HEK293 (cell line): ENCODE results near the gene DOCK4.

Experiments used
- CTCF ChIA-PET: fragments of 350-600 bp; formaldehyde crosslinking; extraction: SDS; loops from one replicate; lab custom pipeline; 2021; ENCODE audit warnings: antibody characterized with exemption; lab: Yijun Ruan, JAX
- POLR2A ChIA-PET: fragments of 300-600 bp; formaldehyde crosslinking; extraction: SDS; loops from one replicate; lab custom pipeline; 2020; ENCODE audit warnings: antibody characterized with exemption, inconsistent platforms; lab: Yijun Ruan, JAX
- H3K27ac ChIP-seq: fragments of 200-500 bp; sonication (Bioruptor generic); 2 replicates; pipeline ENCODE4 v1.5.1; 2014; ENCODE audit warnings: low read depth, low read length, control low read depth, inconsistent platforms; ENCODE audit errors: extremely low read depth
- H3K36me3 ChIP-seq, 2 experiments: fragments of 200-500 bp in 1 of 2; sonication (Bioruptor generic) in 1 of 2; 1 replicate in 1 of 2; 2 replicates in 1 of 2; pipeline ENCODE4 v1.5.1; 2014 to 2017; ENCODE audit warnings: inconsistent platforms in 2 of 2, low read length in 2 of 2; ENCODE audit not compliant: control insufficient read depth in 2 of 2, insufficient read depth in 1 of 2
- H3K4me1 ChIP-seq: fragments of 200-500 bp; sonication (Bioruptor generic); 2 replicates; pipeline ENCODE4 v1.5.1; 2014; ENCODE audit warnings: mild to moderate bottlenecking, low read length, inconsistent platforms; ENCODE audit not compliant: control insufficient read depth, insufficient read depth
- H3K4me3 ChIP-seq: 2 replicates; pipeline ENCODE4 v1.5.1; 2011; ENCODE audit warnings: low read depth, mild to moderate bottlenecking, control low read depth, low read length, moderate library complexity
- H3K9me3 ChIP-seq: fragments of 200-500 bp; sonication (Bioruptor generic); 2 replicates; pipeline ENCODE4 v1.5.1; 2014; ENCODE audit warnings: low read depth, low read length, inconsistent platforms; ENCODE audit not compliant: control insufficient read depth, insufficient read depth
- BCL11B ChIP-seq: fragments of 450-650 bp; formaldehyde crosslinking; IDR thresholded peaks from 2 replicates; pipeline ENCODE4 v1.5.1; 2016; ENCODE audit warnings: low read depth, missing biosample characterization, missing genetic modification characterization
- GLI2 ChIP-seq: fragments of 450-650 bp; formaldehyde crosslinking; IDR thresholded peaks from 2 replicates; pipeline ENCODE4; 2017; ENCODE audit warnings: missing biosample characterization, missing genetic modification characterization, low read depth, borderline replicate concordance
- GLIS2 ChIP-seq: fragments of 450-650 bp; formaldehyde crosslinking; IDR thresholded peaks from 2 replicates; pipeline ENCODE4 v1.5.1; 2016; ENCODE audit warnings: missing biosample characterization, missing genetic modification characterization
- KLF16 ChIP-seq: fragments of 450-650 bp; formaldehyde crosslinking; IDR thresholded peaks from 2 replicates; pipeline ENCODE4 v1.5.1; 2017; ENCODE audit warnings: missing biosample characterization, missing genetic modification characterization
- KLF7 ChIP-seq: fragments of 450-650 bp; formaldehyde crosslinking; IDR thresholded peaks from 2 replicates; pipeline ENCODE4 v1.5.1; 2016; ENCODE audit warnings: missing biosample characterization, missing genetic modification characterization, borderline replicate concordance
- ZBTB44 ChIP-seq: fragments of 450-650 bp; IDR thresholded peaks from 2 replicates; pipeline ENCODE4 v1.5.1; 2018; ENCODE audit warnings: missing biosample characterization, mild to moderate bottlenecking, missing genetic modification characterization
- ZEB2 ChIP-seq: fragments of 450-650 bp; formaldehyde crosslinking; IDR thresholded peaks from 2 replicates; pipeline ENCODE4 v1.5.1; 2016; ENCODE audit warnings: missing biosample characterization, missing genetic modification characterization
- ZFP69B ChIP-seq: fragments of 450-650 bp; formaldehyde crosslinking; IDR thresholded peaks from 2 replicates; pipeline ENCODE4 v1.5.1; 2016; ENCODE audit warnings: missing biosample characterization, missing genetic modification characterization
- ZNF132 ChIP-seq: fragments of 450-650 bp; formaldehyde crosslinking; IDR thresholded peaks from 2 replicates; pipeline ENCODE4 v1.5.1; 2017; ENCODE audit warnings: missing biosample characterization, missing genetic modification characterization, borderline replicate concordance
- ZNF138 ChIP-seq: fragments of 450-650 bp; formaldehyde crosslinking; IDR thresholded peaks from 2 replicates; pipeline ENCODE4 v1.5.1; 2016; ENCODE audit warnings: missing biosample characterization, missing genetic modification characterization, borderline replicate concordance
- ZNF140 ChIP-seq: fragments of 450-650 bp; formaldehyde crosslinking; IDR thresholded peaks from 2 replicates; pipeline ENCODE4 v1.5.1; 2016; ENCODE audit warnings: missing biosample characterization, missing genetic modification characterization
- ZNF223 ChIP-seq: fragments of 450-650 bp; formaldehyde crosslinking; IDR thresholded peaks from 2 replicates; pipeline ENCODE4 v1.5.1; 2016; ENCODE audit warnings: missing biosample characterization, missing genetic modification characterization
- ZNF280D ChIP-seq: fragments of 450-650 bp; formaldehyde crosslinking; IDR thresholded peaks from 2 replicates; pipeline ENCODE4 v1.5.1; 2016; ENCODE audit warnings: missing biosample characterization, missing genetic modification characterization
- ZNF324 ChIP-seq: fragments of 450-650 bp; formaldehyde crosslinking; IDR thresholded peaks from 2 replicates; pipeline ENCODE4 v1.5.1; 2016; ENCODE audit warnings: missing biosample characterization, missing genetic modification characterization
- ZNF391 ChIP-seq: fragments of 450-650 bp; formaldehyde crosslinking; IDR thresholded peaks from 2 replicates; pipeline ENCODE4 v1.5.1; 2016; ENCODE audit warnings: low read depth, missing biosample characterization, missing genetic modification characterization, borderline replicate concordance
- ZNF433 ChIP-seq: fragments of 450-650 bp; formaldehyde crosslinking; IDR thresholded peaks from 2 replicates; pipeline ENCODE4 v1.5.1; 2016; ENCODE audit warnings: missing biosample characterization, missing genetic modification characterization, low read depth
- ZNF501 ChIP-seq: fragments of 450-650 bp; formaldehyde crosslinking; IDR thresholded peaks from 2 replicates; pipeline ENCODE4 v1.5.1; 2016; ENCODE audit warnings: missing biosample characterization, missing genetic modification characterization
- ZNF521 ChIP-seq: fragments of 450-650 bp; formaldehyde crosslinking; IDR thresholded peaks from 2 replicates; pipeline ENCODE4 v1.5.1; 2017; ENCODE audit warnings: missing biosample characterization, mild to moderate bottlenecking, missing genetic modification characterization
- ZNF544 ChIP-seq: fragments of 450-650 bp; formaldehyde crosslinking; IDR thresholded peaks from 2 replicates; pipeline ENCODE4 v1.5.0; 2017; ENCODE audit warnings: missing biosample characterization, missing genetic modification characterization
- ZNF623 ChIP-seq: fragments of 450-650 bp; formaldehyde crosslinking; IDR thresholded peaks from 2 replicates; pipeline ENCODE4 v1.5.1; 2016; ENCODE audit warnings: missing biosample characterization, missing genetic modification characterization
- ZNF658 ChIP-seq: fragments of 450-650 bp; formaldehyde crosslinking; IDR thresholded peaks from 2 replicates; pipeline ENCODE4; 2016; ENCODE audit warnings: missing biosample characterization, missing genetic modification characterization
- ZNF785 ChIP-seq: fragments of 450-650 bp; formaldehyde crosslinking; IDR thresholded peaks from 2 replicates; pipeline ENCODE4 v1.5.1; 2016; ENCODE audit warnings: missing biosample characterization, missing genetic modification characterization
- ZNF791 ChIP-seq: fragments of 450-650 bp; formaldehyde crosslinking; IDR thresholded peaks from 2 replicates; pipeline ENCODE4 v1.5.1; 2016; ENCODE audit warnings: missing biosample characterization, missing genetic modification characterization
- ZNF792 ChIP-seq: fragments of 450-650 bp; formaldehyde crosslinking; IDR thresholded peaks from 2 replicates; pipeline ENCODE4 v1.5.1; 2016; ENCODE audit warnings: missing biosample characterization, missing genetic modification characterization
- ZSCAN5A ChIP-seq: fragments of 450-650 bp; formaldehyde crosslinking; IDR thresholded peaks from 2 replicates; pipeline ENCODE4 v1.5.1; 2016; ENCODE audit warnings: missing biosample characterization, missing genetic modification characterization
- TF ChIP-seq, protein P1 (sequence below): fragments of 450-650 bp; formaldehyde crosslinking; IDR thresholded peaks from 2 replicates; pipeline ENCODE4 v1.5.1; 2017; ENCODE audit warnings: missing biosample characterization, missing genetic modification characterization

The DOCK4 gene

DNA sequence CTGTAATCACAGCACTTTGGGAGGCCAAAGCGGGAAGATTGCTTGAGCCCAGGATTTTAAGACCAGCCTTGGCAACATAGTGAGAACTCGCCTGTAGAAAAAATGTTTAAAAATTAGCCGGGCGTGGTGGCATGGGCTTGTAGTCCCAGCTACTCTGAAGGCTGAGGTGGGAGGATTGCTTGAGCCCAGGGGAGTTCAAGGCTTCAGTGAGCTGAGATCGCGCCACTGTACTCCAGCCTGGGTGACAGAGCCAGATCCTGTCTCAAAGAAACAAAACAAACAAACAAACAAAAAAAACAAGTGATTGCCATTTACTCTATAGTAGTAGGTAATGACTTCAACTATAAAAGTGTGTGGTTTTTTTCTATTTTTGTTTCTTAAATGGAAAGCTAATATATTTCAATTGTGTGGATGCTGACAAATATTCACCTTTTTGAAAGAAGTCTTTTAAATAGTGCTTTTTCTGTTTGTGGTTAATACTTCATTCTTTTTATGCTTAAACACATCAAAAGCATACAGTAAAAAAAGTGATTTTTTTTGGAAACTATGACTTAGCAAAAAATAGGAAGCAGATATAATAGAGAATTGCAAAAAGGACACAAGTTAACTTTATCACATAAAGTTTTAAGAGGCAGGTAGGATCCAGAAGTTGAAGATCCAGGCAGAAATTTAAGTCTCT, 48.6 kb upstream of the DOCK4 start (continued):
- TF ChIP-seq ZNF138 (tag by site-specific recombination) (no peak), ZNF521 (tag by site-specific recombination) (no peak)
- TF ChIP-seq, all 188 proteins: peak for 2

DNA sequence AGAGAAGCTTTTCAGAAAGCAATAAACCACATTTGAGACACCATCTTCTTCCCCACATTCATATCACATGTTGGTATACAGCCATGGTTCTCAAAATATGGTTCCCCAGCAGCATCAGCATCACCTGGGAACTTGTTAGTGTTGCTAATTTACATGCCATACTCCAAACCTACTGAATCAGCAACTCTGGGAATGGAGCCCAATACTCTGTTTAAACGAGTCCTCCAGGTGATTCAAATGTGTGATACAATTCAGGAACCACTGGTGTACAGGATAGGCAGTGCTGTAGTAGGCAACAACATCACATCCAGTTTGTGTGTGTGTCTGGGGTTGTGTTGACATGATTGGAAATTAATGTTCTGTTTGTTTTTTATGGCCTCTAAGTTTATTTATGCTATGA, 48.0 kb upstream of the DOCK4 start:
- TF ChIP-seq ZNF140: no peak
- TF ChIP-seq ZNF138 (tag by site-specific recombination): no peak
- TF ChIP-seq ZNF433 (tag by site-specific recombination): no peak
- TF ChIP-seq GLIS2 (tag by site-specific recombination): no peak
- no peak for TF ChIP-seq ZNF280D (tag by site-specific recombination)
- TF ChIP-seq ZNF132 (tag by site-specific recombination): no peak
- TF ChIP-seq ZNF501 (tag by site-specific recombination): no peak
- no peak for TF ChIP-seq KLF7 (tag by site-specific recombination)
- no peak for TF ChIP-seq ZNF785 (tag by site-specific recombination)
- TF ChIP-seq KLF16 (tag by site-specific recombination): no peak
- no peak for TF ChIP-seq ZNF623
- no peak for TF ChIP-seq ZNF223
- Histone ChIP-seq H3K9me3 (no peaks in the 10 kb centered on the region), H3K4me1 (peaks cover 5% of the 10 kb centered on the region), H3K4me3 (no peak overlapping the region), H3K36me3 (no peaks in the 10 kb centered on the region), H3K27ac (no peak overlapping the region)
- CTCF ChIA-PET: interaction anchor here (0.7 kb wide), 1 partner anchor 12 kb away, joined by 4 read pairs; no protein-coding TSS in a partner anchor
- POLR2A ChIA-PET: no interaction called here

DNA sequence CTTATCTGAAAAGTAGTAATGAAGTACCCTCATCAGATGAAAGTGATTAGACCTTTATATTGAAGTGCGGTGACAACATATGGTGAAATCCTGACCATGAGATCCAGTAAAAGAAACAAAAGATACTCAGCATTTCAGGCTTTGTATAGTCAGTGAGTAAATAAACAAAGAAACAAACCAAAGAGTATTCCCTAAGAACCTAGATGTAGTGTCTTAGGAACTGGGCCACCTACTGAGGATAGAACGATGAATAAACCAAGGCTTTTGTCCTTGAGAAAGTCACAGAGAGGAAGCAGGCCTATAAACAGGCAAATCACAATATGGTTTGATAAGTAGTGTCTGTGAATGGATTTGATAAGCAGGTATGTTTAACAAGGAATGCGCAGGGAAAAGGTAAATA, 46.5 kb upstream of the DOCK4 start:
- Histone ChIP-seq H3K36me3 (no peaks in the 10 kb centered on the region), H3K4me3 (no peak overlapping the region), H3K4me1 (peaks cover 5% of the 10 kb centered on the region), H3K9me3 (no peaks in the 10 kb centered on the region), H3K27ac (no peak overlapping the region)
- TF ChIP-seq ZNF391 (tag by site-specific recombination) (no peak), GLI2 (tag by site-specific recombination) (no peak), ZNF324 (tag by site-specific recombination) (no peak), ZNF544 (tag by site-specific recombination) (no peak), ZNF658 (tag by site-specific recombination) (no peak), BCL11B (no peak), ZFP69B (tag by site-specific recombination) (no peak), ZBTB44 (tag by site-specific recombination) (no peak), ZNF792 (tag by site-specific recombination) (no peak), ZNF791 (no peak), ZSCAN5A (tag by site-specific recombination) (no peak), ZEB2 (tag by site-specific recombination) (no peak)
- TF ChIP-seq, protein P1, sequence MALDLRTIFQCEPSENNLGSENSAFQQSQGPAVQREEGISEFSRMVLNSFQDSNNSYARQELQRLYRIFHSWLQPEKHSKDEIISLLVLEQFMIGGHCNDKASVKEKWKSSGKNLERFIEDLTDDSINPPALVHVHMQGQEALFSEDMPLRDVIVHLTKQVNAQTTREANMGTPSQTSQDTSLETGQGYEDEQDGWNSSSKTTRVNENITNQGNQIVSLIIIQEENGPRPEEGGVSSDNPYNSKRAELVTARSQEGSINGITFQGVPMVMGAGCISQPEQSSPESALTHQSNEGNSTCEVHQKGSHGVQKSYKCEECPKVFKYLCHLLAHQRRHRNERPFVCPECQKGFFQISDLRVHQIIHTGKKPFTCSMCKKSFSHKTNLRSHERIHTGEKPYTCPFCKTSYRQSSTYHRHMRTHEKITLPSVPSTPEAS (tag by site-specific recombination): no peak
- CTCF ChIA-PET: no interaction called here
- POLR2A ChIA-PET: no interaction called here
